ENCODE results near the gene THAP11. TPM values are rescaled to one million over a fixed set of nuclear protein-coding genes. Genes with fewer than 3 reads are reported as not detected.

THAP11 gene
- total and polyA plus RNA-seq, 2 of the 13 experiments (the other 11 are each of a cell fraction or from before 2014, with no cell fraction given): 44.2 to 53.4 TPM

DNA sequence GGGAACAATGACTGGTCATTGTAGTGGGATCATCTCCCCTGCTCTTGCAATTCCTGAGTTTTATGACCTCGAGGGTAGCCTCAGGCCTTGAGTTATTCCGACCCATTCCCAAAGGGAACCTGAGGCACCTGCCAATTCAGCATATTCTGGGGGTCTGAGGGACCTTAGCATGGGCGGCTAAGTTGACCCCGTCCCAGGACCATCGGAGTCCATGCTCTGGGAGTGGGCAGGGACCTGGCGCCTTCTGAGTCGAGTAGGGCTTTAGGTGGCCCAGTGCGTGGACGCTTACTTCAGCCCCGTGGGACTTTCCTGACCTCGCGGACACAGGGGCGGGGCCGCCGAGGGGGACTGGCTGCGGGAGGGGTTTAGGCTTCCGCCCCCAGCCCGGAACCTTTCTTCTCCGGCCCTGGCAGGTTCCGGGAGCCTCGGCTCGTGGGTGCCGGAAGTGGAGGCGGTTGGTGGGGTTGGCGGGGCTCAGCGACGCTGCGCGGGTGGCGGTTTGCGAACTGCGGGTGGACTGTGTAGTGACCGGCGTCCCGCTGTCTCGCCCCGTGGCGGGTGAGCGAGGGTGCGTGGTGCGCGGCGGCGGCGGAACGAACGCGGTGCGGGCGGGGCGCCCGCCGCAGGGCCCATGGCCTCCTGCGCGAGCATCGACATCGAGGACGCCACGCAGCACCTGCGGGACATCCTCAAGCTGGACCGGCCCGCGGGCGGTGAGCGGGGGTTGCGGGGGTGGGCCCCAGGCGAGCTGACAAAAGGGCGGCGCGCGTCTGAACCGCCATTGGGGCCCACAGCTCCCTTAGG lies 30.7 kb downstream of the THAP11 start, which contains the start of gene EDC4 (continued):
- TF ChIP-seq, protein P1, sequence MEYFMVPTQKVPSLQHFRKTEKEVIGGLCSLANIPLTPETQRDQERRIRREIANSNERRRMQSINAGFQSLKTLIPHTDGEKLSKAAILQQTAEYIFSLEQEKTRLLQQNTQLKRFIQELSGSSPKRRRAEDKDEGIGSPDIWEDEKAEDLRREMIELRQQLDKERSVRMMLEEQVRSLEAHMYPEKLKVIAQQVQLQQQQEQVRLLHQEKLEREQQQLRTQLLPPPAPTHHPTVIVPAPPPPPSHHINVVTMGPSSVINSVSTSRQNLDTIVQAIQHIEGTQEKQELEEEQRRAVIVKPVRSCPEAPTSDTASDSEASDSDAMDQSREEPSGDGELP (IDR thresholded peaks at IDR 0.05; ENCODE audit: borderline replicate concordance, low read depth): no peak
- TF ChIP-seq CREM (IDR thresholded peaks at IDR 0.05) (peak; percentile 49; the same call in 1 of the 2 replicates), CREM (CRISPR knock-in tag; IDR thresholded peaks at IDR 0.05) (peak; percentile 48; the same call in 1 of the 2 replicates), ZNF205 (CRISPR knock-in tag; IDR thresholded peaks at IDR 0.05) (peak; percentile 86), KDM5A (IDR thresholded peaks at IDR 0.05; ENCODE audit: borderline replicate concordance, low read length) (peak; percentile 98), ZNF7 (CRISPR knock-in tag; IDR thresholded peaks at IDR 0.05) (no peak), ZNF30 (CRISPR knock-in tag; IDR thresholded peaks at IDR 0.05) (peak; percentile 67; the same call in 1 of the 2 replicates), TOPORS (CRISPR knock-in tag; IDR thresholded peaks at IDR 0.05) (peak; percentile 65; the same call in 1 of the 2 replicates), GLI4 (CRISPR knock-in tag; IDR thresholded peaks at IDR 0.05; ENCODE audit: borderline replicate concordance) (peak; percentile 79; the same call in 1 of the 2 replicates), FOXO1 (CRISPR knock-in tag; IDR thresholded peaks at IDR 0.05) (peak; percentile 75), YY1 (IDR thresholded peaks at IDR 0.05; ENCODE audit: insufficient read depth, insufficient replicate concordance, low read depth, low read length) (peak; percentile 78), ZNF737 (CRISPR knock-in tag; IDR thresholded peaks at IDR 0.05; ENCODE audit: borderline replicate concordance) (no peak), KDM1A (CRISPR knock-in tag; IDR thresholded peaks at IDR 0.05) (peak; percentile 42; the same call in 1 of the 2 replicates), ZNF703 (CRISPR knock-in tag; IDR thresholded peaks at IDR 0.05; ENCODE audit: borderline replicate concordance) (peak; percentile 76; the same call in 1 of the 2 replicates), PRPF4 (IDR thresholded peaks at IDR 0.05; ENCODE audit: low read depth, low read length, poor library complexity, severe bottlenecking) (no peak)
- TF ChIP-seq, protein P2, sequence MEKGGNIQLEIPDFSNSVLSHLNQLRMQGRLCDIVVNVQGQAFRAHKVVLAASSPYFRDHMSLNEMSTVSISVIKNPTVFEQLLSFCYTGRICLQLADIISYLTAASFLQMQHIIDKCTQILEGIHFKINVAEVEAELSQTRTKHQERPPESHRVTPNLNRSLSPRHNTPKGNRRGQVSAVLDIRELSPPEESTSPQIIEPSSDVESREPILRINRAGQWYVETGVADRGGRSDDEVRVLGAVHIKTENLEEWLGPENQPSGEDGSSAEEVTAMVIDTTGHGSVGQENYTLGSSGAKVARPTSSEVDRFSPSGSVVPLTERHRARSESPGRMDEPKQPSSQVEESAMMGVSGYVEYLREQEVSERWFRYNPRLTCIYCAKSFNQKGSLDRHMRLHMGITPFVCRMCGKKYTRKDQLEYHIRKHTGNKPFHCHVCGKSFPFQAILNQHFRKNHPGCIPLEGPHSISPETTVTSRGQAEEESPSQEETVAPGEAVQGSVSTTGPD (CRISPR knock-in tag; IDR thresholded peaks at IDR 0.05): no peak
- TF ChIP-seq, protein P3, sequence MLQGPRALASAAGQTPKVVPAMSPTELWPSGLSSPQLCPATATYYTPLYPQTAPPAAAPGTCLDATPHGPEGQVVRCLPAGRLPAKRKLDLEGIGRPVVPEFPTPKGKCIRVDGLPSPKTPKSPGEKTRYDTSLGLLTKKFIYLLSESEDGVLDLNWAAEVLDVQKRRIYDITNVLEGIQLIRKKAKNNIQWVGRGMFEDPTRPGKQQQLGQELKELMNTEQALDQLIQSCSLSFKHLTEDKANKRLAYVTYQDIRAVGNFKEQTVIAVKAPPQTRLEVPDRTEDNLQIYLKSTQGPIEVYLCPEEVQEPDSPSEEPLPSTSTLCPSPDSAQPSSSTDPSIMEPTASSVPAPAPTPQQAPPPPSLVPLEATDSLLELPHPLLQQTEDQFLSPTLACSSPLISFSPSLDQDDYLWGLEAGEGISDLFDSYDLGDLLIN (CRISPR knock-in tag; IDR thresholded peaks at IDR 0.05; ENCODE audit: borderline replicate concordance): 0 out of 2 replicates have a peak, but pooled peaks have one; percentile 66
- TF ChIP-seq, protein P4, sequence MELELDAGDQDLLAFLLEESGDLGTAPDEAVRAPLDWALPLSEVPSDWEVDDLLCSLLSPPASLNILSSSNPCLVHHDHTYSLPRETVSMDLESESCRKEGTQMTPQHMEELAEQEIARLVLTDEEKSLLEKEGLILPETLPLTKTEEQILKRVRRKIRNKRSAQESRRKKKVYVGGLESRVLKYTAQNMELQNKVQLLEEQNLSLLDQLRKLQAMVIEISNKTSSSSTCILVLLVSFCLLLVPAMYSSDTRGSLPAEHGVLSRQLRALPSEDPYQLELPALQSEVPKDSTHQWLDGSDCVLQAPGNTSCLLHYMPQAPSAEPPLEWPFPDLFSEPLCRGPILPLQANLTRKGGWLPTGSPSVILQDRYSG (CRISPR knock-in tag; IDR thresholded peaks at IDR 0.05): no peak; the same call in 1 of the 2 replicates
- TF ChIP-seq, protein P5, sequence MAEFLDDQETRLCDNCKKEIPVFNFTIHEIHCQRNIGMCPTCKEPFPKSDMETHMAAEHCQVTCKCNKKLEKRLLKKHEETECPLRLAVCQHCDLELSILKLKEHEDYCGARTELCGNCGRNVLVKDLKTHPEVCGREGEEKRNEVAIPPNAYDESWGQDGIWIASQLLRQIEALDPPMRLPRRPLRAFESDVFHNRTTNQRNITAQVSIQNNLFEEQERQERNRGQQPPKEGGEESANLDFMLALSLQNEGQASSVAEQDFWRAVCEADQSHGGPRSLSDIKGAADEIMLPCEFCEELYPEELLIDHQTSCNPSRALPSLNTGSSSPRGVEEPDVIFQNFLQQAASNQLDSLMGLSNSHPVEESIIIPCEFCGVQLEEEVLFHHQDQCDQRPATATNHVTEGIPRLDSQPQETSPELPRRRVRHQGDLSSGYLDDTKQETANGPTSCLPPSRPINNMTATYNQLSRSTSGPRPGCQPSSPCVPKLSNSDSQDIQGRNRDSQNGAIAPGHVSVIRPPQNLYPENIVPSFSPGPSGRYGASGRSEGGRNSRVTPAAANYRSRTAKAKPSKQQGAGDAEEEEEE (CRISPR knock-in tag; IDR thresholded peaks at IDR 0.05; ENCODE audit: borderline replicate concordance): no peak
- TF ChIP-seq, protein P6, sequence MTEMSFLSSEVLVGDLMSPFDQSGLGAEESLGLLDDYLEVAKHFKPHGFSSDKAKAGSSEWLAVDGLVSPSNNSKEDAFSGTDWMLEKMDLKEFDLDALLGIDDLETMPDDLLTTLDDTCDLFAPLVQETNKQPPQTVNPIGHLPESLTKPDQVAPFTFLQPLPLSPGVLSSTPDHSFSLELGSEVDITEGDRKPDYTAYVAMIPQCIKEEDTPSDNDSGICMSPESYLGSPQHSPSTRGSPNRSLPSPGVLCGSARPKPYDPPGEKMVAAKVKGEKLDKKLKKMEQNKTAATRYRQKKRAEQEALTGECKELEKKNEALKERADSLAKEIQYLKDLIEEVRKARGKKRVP (CRISPR knock-in tag; IDR thresholded peaks at IDR 0.05): peak in 1 of 2 experiments; percentile 79; a peak in 2 of 4 replicates

Measured in HepG2 (cell line).